Measurements from ENCODE around the gene CLSTN2. TPM values are rescaled to one million over a fixed set of nuclear protein-coding genes. Genes with fewer than 3 reads are reported as not detected.

CLSTN2 gene
- total and polyA plus RNA-seq, 2 experiments from 2014 or later: 3.5 to 7.0 TPM

DNA sequence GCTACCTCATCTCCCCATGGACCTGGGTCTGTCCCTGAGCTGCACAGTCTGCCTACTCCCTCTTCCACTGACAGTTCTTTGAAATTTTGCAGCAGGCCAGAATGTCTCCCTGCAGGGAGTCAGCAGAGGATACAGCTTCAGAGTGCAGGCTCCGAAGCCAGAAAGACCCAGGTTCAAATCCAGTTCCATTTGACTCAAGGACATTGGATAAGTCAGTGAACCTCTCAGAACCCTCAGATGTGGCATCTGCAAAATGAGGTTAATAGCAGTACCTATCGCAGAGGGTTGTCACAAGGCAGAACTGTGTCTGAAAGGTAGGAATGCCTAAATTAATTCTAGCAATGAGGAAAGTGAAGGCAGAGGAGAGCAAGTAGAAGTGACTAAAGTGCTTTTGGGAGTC lies 498.4 kb downstream of the CLSTN2 start:
- DNase-seq (ENCODE audit: low read depth in 1 of 2, low spot score in 1 of 2): no peak
- Histone ChIP-seq H3K27ac (no peak overlapping the region), H3K36me3 (no peaks in the 10 kb centered on the region), H3K4me3 (no peak overlapping the region), H3K9me3 (ENCODE audit: low read depth) (no peaks in the 10 kb centered on the region), H3K27me3 (no peaks in the 10 kb centered on the region), H3K4me1 (ENCODE audit: low read depth) (peaks cover 9% of the 10 kb centered on the region)
- TF ChIP-seq, protein P1, sequence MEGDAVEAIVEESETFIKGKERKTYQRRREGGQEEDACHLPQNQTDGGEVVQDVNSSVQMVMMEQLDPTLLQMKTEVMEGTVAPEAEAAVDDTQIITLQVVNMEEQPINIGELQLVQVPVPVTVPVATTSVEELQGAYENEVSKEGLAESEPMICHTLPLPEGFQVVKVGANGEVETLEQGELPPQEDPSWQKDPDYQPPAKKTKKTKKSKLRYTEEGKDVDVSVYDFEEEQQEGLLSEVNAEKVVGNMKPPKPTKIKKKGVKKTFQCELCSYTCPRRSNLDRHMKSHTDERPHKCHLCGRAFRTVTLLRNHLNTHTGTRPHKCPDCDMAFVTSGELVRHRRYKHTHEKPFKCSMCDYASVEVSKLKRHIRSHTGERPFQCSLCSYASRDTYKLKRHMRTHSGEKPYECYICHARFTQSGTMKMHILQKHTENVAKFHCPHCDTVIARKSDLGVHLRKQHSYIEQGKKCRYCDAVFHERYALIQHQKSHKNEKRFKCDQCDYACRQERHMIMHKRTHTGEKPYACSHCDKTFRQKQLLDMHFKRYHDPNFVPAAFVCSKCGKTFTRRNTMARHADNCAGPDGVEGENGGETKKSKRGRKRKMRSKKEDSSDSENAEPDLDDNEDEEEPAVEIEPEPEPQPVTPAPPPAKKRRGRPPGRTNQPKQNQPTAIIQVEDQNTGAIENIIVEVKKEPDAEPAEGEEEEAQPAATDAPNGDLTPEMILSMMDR (IDR thresholded peaks at IDR 0.05; ENCODE audit: low read depth, low read length): no peak

DNA sequence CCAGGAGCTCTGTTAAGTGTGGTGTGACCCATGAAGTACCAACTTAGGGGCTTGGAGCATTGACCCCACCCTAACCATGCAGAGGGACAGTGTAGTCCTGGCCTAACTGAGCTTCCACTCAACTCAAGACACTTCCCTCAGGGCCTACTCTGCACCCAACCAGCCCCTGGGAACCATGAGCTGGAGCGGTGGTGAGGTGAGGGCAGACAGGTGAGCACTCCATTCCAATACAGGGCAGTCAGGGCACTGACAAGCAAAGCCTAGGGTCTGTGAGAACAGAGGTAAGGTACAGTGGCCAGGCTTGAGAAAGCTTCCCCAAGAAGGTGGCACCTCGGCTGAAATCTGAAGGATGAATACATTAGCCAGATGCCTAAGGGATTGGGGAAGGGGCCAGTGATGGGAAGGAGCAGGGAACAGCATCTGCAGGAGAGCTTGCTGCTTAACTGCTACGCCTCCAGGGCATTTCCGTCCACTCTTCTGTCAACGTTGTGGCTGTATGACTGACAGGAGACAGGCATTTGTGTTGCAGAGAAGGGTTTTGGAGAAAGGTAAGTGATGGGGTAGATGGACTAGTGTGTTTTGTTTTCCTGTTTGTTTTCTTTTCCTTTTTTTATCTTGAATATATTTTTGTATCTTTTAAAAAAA lies 499.4 kb downstream of the CLSTN2 start:
- Histone ChIP-seq H3K27ac (no peak overlapping the region), H3K4me3 (no peak overlapping the region), H3K4me1 (ENCODE audit: low read depth) (peaks cover 6% of the 10 kb centered on the region), H3K36me3 (no peaks in the 10 kb centered on the region), H3K27me3 (no peaks in the 10 kb centered on the region), H3K9me3 (ENCODE audit: low read depth) (no peaks in the 10 kb centered on the region)
- DNase-seq (ENCODE audit: low read depth in 1 of 2, low spot score in 1 of 2): no peak
- TF ChIP-seq, protein P1 (IDR thresholded peaks at IDR 0.05; ENCODE audit: low read depth, low read length): no peak

- Histone ChIP-seq H3K36me3 (no peaks in the 10 kb centered on the region), H3K27me3 (no peaks in the 10 kb centered on the region), H3K27ac (no peak overlapping the region), H3K4me1 (ENCODE audit: low read depth) (peaks cover 6% of the 10 kb centered on the region), H3K9me3 (ENCODE audit: low read depth) (no peaks in the 10 kb centered on the region), H3K4me3 (no peak overlapping the region)
- DNase-seq (ENCODE audit: low read depth in 1 of 2, low spot score in 1 of 2): no peak
- TF ChIP-seq, protein P1 (IDR thresholded peaks at IDR 0.05; ENCODE audit: low read depth, low read length): no peak
Measured at GRCh38 chr3:140436421-140436820, 501.4 kb downstream of the CLSTN2 start.

DNA sequence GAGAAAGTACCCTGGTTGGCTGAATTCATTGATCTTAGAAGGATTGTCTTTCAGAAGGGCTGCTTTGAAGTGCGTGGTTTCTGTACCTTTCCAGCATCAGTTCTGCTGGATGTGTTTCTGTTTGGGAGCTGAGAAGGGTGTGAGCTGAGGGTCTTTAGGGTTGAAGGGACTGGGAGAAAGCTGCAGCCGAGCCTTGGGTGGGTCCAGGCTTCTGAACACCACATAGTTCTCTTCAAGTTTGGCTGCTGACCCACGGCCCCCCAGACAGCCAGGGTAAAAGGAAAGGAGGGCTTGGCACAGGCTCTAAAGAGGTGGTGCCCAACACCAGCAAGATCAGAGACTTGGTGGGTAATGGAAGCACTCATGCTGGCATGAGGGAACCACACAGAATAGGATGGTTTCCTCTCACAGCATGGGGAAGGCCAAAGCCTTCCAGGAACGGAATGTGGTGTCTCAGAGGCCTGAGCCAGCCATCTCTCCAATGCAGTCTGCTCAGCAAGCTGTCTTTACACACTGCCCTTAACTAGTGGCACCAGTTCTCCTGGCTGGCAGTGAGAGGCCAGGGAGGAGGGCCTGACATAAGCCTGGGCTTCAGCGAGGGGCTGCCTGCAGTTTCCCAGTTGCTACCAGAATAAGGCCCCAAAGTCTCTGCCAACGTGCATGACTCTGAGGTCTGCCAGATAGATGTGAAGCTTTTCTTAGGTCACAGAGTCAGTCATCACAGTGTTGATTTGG lies 503.9 kb downstream of the CLSTN2 start:
- Histone ChIP-seq H3K36me3 (no peaks in the 10 kb centered on the region), H3K9me3 (ENCODE audit: low read depth) (no peaks in the 10 kb centered on the region), H3K4me3 (no peak overlapping the region), H3K4me1 (ENCODE audit: low read depth) (no peaks in the 10 kb centered on the region), H3K27ac (no peak overlapping the region), H3K27me3 (no peaks in the 10 kb centered on the region)
- TF ChIP-seq, protein P1 (IDR thresholded peaks at IDR 0.05; ENCODE audit: low read depth, low read length): no peak
- no peak for DNase-seq (ENCODE audit: low read depth in 1 of 2, low spot score in 1 of 2)

GRCh38 chr3:140439527-140439926 lies 504.5 kb downstream of the CLSTN2 start:
- Histone ChIP-seq H3K4me1 (ENCODE audit: low read depth) (no peaks in the 10 kb centered on the region), H3K27ac (no peak overlapping the region), H3K9me3 (ENCODE audit: low read depth) (no peaks in the 10 kb centered on the region), H3K27me3 (no peaks in the 10 kb centered on the region), H3K4me3 (no peak overlapping the region), H3K36me3 (no peaks in the 10 kb centered on the region)
- DNase-seq (ENCODE audit: low read depth in 1 of 2, low spot score in 1 of 2): no peak
- TF ChIP-seq, protein P1 (IDR thresholded peaks at IDR 0.05; ENCODE audit: low read depth, low read length): no peak

All from cardiac muscle cell (in vitro differentiated cells and primary cell).